ENCODE results near the gene UBIAD1.

GRCh38 chr1:11253226-11253625, 19.8 kb upstream of the UBIAD1 start:
- no peak for TF ChIP-seq IKZF1 (IDR thresholded peaks at IDR 0.05)
- TF ChIP-seq RERE (CRISPR knock-in tag; IDR thresholded peaks at IDR 0.05; ENCODE audit: low read depth): no peak

Measured in HepG2 (cell line).